A673 (cell line): ENCODE measurements around the gene TIFAB. TPM values are rescaled to one million over a fixed set of nuclear protein-coding genes. Genes with fewer than 3 reads are reported as not detected.

Experiments
- BruUV-seq: library from RNA; stranded (reverse); fragments of 400-500 nt; replicated peaks from 2 replicates; lab custom pipeline; 2021; lab: Mats Ljungman, UMichigan
- CTCF ChIA-PET: fragments of 300-600 bp; sonication (Branson Sonifier 250); formaldehyde crosslinking; loops from one replicate; lab custom pipeline; 2022; ENCODE audit warnings: antibody characterized with exemption; lab: Charles Lee
- POLR2A ChIA-PET: fragments of 300-600 bp; sonication (Branson Sonifier 250); formaldehyde crosslinking; loops from one replicate; lab custom pipeline; 2022; ENCODE audit warnings: antibody characterized with exemption; ENCODE audit not compliant: low non-redundant PET; lab: Charles Lee
- DNase-seq: peaks from one replicate; pipeline ENCODE4 v3.0.0-alpha.2; 2015; ENCODE audit warnings: low spot score
- H3K27ac ChIP-seq: fragments of 200-600 bp; sonication (generic); 2 replicates; pipeline ENCODE4 v1.5.1; 2016; ENCODE audit warnings: mixed run types, low read depth, mild to moderate bottlenecking, mixed read lengths, antibody characterized with exemption, low read length; ENCODE audit not compliant: poor library complexity, severe bottlenecking
- H3K27me3 ChIP-seq: fragments of 200-600 bp; sonication (generic); replicated peaks from 2 replicates; pipeline ENCODE4 v1.6.1; 2017; ENCODE audit warnings: mixed run types, low read depth, mild to moderate bottlenecking, mixed read lengths, antibody characterized with exemption, low read length; ENCODE audit not compliant: insufficient read depth, poor library complexity
- H3K36me3 ChIP-seq: fragments of 200-600 bp; sonication (generic); 2 replicates; pipeline ENCODE4 v1.6.1; 2016; ENCODE audit warnings: mixed run types, mild to moderate bottlenecking, mixed read lengths, antibody characterized with exemption, low read length; ENCODE audit not compliant: insufficient read depth, poor library complexity, severe bottlenecking
- H3K4me1 ChIP-seq: fragments of 200-600 bp; sonication (generic); 2 replicates; pipeline ENCODE4 v1.6.1; 2017; ENCODE audit warnings: mixed run types, mild to moderate bottlenecking, mixed read lengths, antibody characterized with exemption, low read length; ENCODE audit not compliant: insufficient read depth, poor library complexity, severe bottlenecking
- H3K4me3 ChIP-seq: fragments of 200-600 bp; sonication (generic); 2 replicates; pipeline ENCODE4 v1.5.1; 2016; ENCODE audit warnings: low read depth, mixed run types, mild to moderate bottlenecking, mixed read lengths, low read length; ENCODE audit not compliant: poor library complexity, severe bottlenecking
- H3K9me3 ChIP-seq: fragments of 200-600 bp; sonication (generic); 2 replicates; pipeline ENCODE4 v1.6.1; 2016; ENCODE audit warnings: mixed run types, low read depth, mild to moderate bottlenecking, mixed read lengths, antibody characterized with exemption, low read length; ENCODE audit not compliant: poor library complexity, severe bottlenecking
- EZH2 ChIP-seq: fragments of 200-600 bp; sonication (generic); IDR thresholded peaks from 2 replicates; pipeline ENCODE4 v1.6.1; 2017; ENCODE audit warnings: borderline replicate concordance, low read depth, mild to moderate bottlenecking, mixed read lengths, antibody characterized with exemption, low read length; ENCODE audit not compliant: poor library complexity, severe bottlenecking
- intact Hi-C: fragments of 100-400 bp; cut with micrococcal nuclease; formaldehyde crosslinking; loops from one replicate; pipeline ENCODE4 v1.10.0; 2022; ENCODE audit not compliant: unreplicated experiment
- total RNA-seq: library from RNA; stranded (reverse); gene quantifications from 2 replicates; pipeline ENCODE4 v1.2.3, GENCODE V29; 2021
- TF ChIP-seq, protein P1 (sequence below): fragments of 300-800, 200-600 bp; sonication (generic); conservative IDR thresholded peaks from 2 replicates; pipeline ENCODE4 v1.5.1; 2017; ENCODE audit warnings: low read depth, mild to moderate bottlenecking, antibody characterized with exemption, low read length, moderate library complexity, mixed read lengths

TIFAB gene
- total RNA-seq, 1 experiment from 2014 or later: not detected

DNA sequence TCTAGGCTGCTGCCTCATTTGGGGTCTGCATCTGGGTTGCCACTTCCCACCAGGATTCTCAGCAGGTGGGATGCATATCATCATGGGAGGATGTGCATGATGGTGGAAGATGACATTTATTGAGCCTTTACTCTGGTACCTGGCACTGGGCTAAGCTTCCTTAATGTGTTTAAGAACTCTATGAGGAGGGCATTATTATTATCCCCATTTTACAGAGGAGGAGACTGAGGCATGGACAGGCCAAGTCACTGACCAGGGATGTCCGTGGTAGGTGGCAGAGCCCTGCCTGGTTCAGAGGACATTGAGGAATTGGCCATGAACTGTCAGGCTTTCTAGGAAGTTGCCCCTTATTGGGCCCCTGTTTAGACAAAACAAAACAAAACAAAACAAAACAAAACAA, 31.1 kb upstream of the TIFAB start:
- CTCF ChIA-PET: interaction anchor here (1.1 kb wide), 1 partner anchor 17 kb away, joined by 3 read pairs; no protein-coding TSS in a partner anchor
- POLR2A ChIA-PET: interaction anchor here (0.6 kb wide), 1 partner anchor 22 kb away, joined by 14 read pairs; no protein-coding TSS in a partner anchor
- intact Hi-C loops: no loop called here
- no peaks in the 10 kb centered on the region for H3K9me3 ChIP-seq
- no peaks in the 10 kb centered on the region for H3K36me3 ChIP-seq
- TF ChIP-seq, protein P1, sequence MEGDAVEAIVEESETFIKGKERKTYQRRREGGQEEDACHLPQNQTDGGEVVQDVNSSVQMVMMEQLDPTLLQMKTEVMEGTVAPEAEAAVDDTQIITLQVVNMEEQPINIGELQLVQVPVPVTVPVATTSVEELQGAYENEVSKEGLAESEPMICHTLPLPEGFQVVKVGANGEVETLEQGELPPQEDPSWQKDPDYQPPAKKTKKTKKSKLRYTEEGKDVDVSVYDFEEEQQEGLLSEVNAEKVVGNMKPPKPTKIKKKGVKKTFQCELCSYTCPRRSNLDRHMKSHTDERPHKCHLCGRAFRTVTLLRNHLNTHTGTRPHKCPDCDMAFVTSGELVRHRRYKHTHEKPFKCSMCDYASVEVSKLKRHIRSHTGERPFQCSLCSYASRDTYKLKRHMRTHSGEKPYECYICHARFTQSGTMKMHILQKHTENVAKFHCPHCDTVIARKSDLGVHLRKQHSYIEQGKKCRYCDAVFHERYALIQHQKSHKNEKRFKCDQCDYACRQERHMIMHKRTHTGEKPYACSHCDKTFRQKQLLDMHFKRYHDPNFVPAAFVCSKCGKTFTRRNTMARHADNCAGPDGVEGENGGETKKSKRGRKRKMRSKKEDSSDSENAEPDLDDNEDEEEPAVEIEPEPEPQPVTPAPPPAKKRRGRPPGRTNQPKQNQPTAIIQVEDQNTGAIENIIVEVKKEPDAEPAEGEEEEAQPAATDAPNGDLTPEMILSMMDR: no peak
- TF ChIP-seq EZH2: no peak
- BruUV-seq: no TSS peak
- H3K27ac ChIP-seq: no peak overlapping the region
- no peaks in the 10 kb centered on the region for H3K4me1 ChIP-seq
- H3K4me3 ChIP-seq: no peak overlapping the region
- no peak for DNase-seq
- H3K27me3 ChIP-seq: peaks cover 26% of the 10 kb centered on the region

DNA sequence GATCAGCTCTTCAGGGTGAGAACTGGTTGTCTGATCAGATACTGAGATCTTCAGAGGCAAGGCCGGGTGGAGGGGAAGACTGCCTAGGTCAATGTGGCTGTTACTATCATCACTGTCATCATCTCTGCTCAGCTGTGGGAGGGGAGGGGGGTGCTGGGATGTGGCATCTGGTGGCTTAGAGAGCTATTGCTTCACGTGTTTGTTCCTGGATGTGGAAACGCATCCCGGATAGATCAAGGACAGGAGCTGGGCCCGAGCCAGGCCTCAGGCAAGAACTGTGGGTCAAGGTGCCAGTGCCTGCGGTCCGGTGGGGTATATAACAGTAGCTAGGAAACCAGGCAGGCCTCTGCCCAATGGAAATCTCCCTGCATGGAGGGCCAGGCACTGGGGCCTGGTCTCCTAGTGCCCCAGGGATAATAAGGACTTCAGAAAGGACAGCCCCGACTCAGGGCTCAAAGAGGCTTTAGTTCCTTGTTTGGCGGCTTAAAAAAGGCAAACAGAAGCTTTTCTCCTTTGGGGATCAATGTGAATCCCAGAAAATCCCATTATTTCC, 30.3 kb upstream of the TIFAB start:
- intact Hi-C loops: no loop called here
- Histone ChIP-seq H3K4me1 (no peaks in the 10 kb centered on the region), H3K27me3 (peaks cover 18% of the 10 kb centered on the region), H3K9me3 (no peaks in the 10 kb centered on the region), H3K4me3 (no peak overlapping the region), H3K27ac (no peak overlapping the region), H3K36me3 (no peaks in the 10 kb centered on the region)
- DNase-seq: no peak
- CTCF ChIA-PET: interaction anchor here (1.1 kb wide), 1 partner anchor 16 kb away, joined by 3 read pairs; no protein-coding TSS in a partner anchor
- POLR2A ChIA-PET: interaction anchor here (0.6 kb wide), 1 partner anchor 23 kb away, joined by 14 read pairs; no protein-coding TSS in a partner anchor
- BruUV-seq: no TSS peak
- TF ChIP-seq, protein P1: no peak
- TF ChIP-seq EZH2: no peak

DNA sequence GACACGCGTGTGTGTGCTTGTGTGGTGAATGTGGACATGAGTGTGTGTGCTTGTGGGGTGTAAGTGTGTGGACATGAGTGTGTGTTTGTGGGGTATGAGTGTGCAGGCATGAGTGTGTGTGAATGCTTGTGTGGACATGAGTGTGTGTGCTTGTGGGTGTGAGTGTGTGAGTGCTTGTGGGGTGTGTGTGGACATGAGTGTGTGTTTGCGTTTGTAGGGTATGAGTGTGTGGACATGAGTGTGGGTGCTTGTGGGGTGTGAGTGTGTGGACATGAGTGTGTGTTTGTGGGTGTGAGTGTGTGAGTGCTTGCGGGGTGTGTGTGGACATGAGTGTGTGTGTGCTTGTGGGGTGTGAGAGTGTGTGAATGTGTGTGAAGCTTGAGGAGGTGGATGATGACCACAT, 29.8 kb upstream of the TIFAB start:
- H3K4me3 ChIP-seq: no peak overlapping the region
- no peak for DNase-seq
- no peaks in the 10 kb centered on the region for H3K36me3 ChIP-seq
- no peak for TF ChIP-seq EZH2
- TF ChIP-seq, protein P1: no peak
- intact Hi-C loops: no loop called here
- H3K4me1 ChIP-seq: no peaks in the 10 kb centered on the region
- CTCF ChIA-PET: no interaction called here
- peaks cover 13% of the 10 kb centered on the region for H3K27me3 ChIP-seq
- no peak overlapping the region for H3K27ac ChIP-seq
- H3K9me3 ChIP-seq: no peaks in the 10 kb centered on the region
- no TSS peak for BruUV-seq
- POLR2A ChIA-PET: no interaction called here
